Heart left ventricle (tissue), 16 donors: ENCODE measurements around the gene MOXD1. TPM values are rescaled to one million over a fixed set of nuclear protein-coding genes. Genes with fewer than 3 reads are reported as not detected.

Experiments used
- ATAC-seq, 4 donors: fragments of 200-7000 bp; cut with Tn5 transposase; one replicate each; pipeline ENCODE4 v1.9.1; 2020 to 2022; ENCODE audit warnings: moderate library complexity in 4 of 4, mild to moderate bottlenecking in 3 of 4, moderate number of reproducible peaks in 1 of 4
- DNase-seq, 5 donors: peaks; one replicate each; pipeline ENCODE4 v3.0.0-alpha.2; 2020
- H3K27ac ChIP-seq, 12 donors: fragments of 200-600 bp; sonication (generic) in 4 of 12; one replicate each; pipeline versions ENCODE4 v1.5.0 to v1.8.0; 2016 to 2022; ENCODE audit warnings: mild to moderate bottlenecking in 2 of 12
- H3K27me3 ChIP-seq, 9 donors: fragments of 200-600 bp; sonication (generic) in 2 of 9; one replicate each; pipeline versions ENCODE4 v1.5.1 to v1.8.0; 2016 to 2022; ENCODE audit warnings: mild to moderate bottlenecking in 3 of 9
- H3K36me3 ChIP-seq, 9 donors: fragments of 200-600 bp; sonication (generic) in 2 of 9; one replicate each; pipeline versions ENCODE4 v1.5.0 to v1.8.0; 2018 to 2022; ENCODE audit warnings: mild to moderate bottlenecking in 2 of 9
- H3K4me1 ChIP-seq, 12 donors: fragments of 200-600 bp; sonication (generic) in 4 of 12; one replicate each; pipeline versions ENCODE4 v1.5.0 to v1.8.0; 2016 to 2022; ENCODE audit warnings: mild to moderate bottlenecking in 3 of 12
- H3K4me3 ChIP-seq, 12 donors: fragments of 200-600 bp; sonication (generic) in 4 of 12; one replicate each; pipeline versions ENCODE4 v1.5.0 to v1.8.0; 2017 to 2022; ENCODE audit warnings: mild to moderate bottlenecking in 9 of 12, moderate library complexity in 4 of 12
- H3K9me3 ChIP-seq, 12 donors: fragments of 200-600 bp; sonication (generic) in 4 of 12; one replicate each; pipeline versions ENCODE4 v1.5.0 to v1.8.0; 2016 to 2022; ENCODE audit warnings: mild to moderate bottlenecking in 1 of 12
- CTCF ChIP-seq, 12 donors: fragments of 200-600 bp; sonication (generic) in 4 of 12; IDR thresholded peaks; one replicate each; pipeline versions ENCODE4 v1.5.0 to v1.8.0; 2018 to 2022; ENCODE audit warnings: antibody characterized with exemption in 12 of 12, mild to moderate bottlenecking in 5 of 12
- POLR2A ChIP-seq, 2 donors: fragments of 450-650 bp; IDR thresholded peaks; one replicate each; pipeline ENCODE4 v1.6.1; 2017; ENCODE audit warnings: antibody characterized with exemption in 2 of 2, mild to moderate bottlenecking in 2 of 2, moderate library complexity in 2 of 2
- WGBS, 4 donors: extraction: QIAGEN DNeasy Blood & Tissue Kit in 2 of 4; methylation state at CpG; one replicate each; pipeline versions ENCODE4 v1.1.5 to v1.1.7; 2013 to 2018; 5-methylcytosine and 5-hydroxymethylcytosine counted together
- intact Hi-C, 10 donors: fragments of 100-400 bp; cut with DNase I; formaldehyde crosslinking; loops; one replicate each; pipeline versions ENCODE4 v1.11.1 to v1.14.2; 2022
- polyA plus RNA-seq, 2 donors: library from polyadenylated mRNA; stranded (reverse); fragments of 200-250 nt; gene quantifications; one replicate each; pipeline ENCODE4 v1.2.3, GENCODE V29; 2013
- total RNA-seq, 9 donors: library from RNA; depleted of rRNA in 2 of 9; stranded (reverse); fragments of >200 nt in 2 of 9; fragmentation: NEBNext Ultra II Directional in 3 of 9; extraction: Animal tissue kit (Norgen Biotek cat#: 25700) in 3 of 9; gene quantifications; one replicate each; pipeline versions ENCODE4 v1.1.0 to v1.2.4, GENCODE V29; 2016 to 2023
- donor health status: ischemic (EF 13 %, LVEDD 7.1; RV severe dilation, severe dysfunction).
- donor health status: healthy with polysubstance abuse.
- donor health status: DM: no; HTN: yes; CAD: no.
- donor health status: DM: no; HTN: no; CAD: no.
- donor health status: ischemic (EF 25% LVEDD 6.9; RV normal size, moderate dysfunction).
- donor health status: ischemic (EF 25% LVEDD 5.7; RV mildly dilated, moderate dysfunction).
- donor health status: healthy.
- donor health status: DM: yes; HTN: yes; CAD: no.
- donor health status: ischemic (EF 35%, LVEDD 5.7; RV mildly dilated, moderate dysfunction).
- donor health status: nonischemic (EF 11% LVEDD 7.7; RV severe dilation, severe dysfunction).
- donor health status: DM: yes; HTN: yes; CAD: no.
- donor health status: PGD.
- donor health status: ischemic (EF 29% LVEDD 5.4; RV normal size, mild dysfunction).
- donor health status: nonischemic (EF 23%, LVEDD 6.1; RV moderate dilation, normal function).

MOXD1 gene
- total and polyA plus RNA-seq, 11 donors = 0.69 to 10.5 (median 3.0) TPM

DNA sequence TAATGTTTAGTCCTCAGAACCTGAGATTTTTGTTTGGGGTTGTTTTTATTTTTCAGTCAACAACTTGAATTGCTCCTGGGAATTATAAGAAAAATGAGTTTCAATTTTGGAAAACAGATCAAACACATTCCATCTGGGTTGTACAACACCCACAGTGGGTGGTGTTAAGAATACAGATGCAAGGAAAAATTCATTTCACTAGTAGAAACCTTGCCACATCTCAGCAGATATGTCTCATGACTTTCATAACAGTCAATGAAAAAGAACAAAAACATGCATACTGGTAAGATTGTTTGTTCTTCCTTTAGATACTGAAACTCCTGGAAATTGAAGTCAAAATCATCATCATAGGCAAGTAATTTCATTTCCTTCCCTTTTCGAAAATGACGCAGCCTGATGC is 78.9 kb downstream of the MOXD1 start:
- Histone ChIP-seq H3K27me3 (no peaks in the 10 kb centered on the region), H3K27ac (no peak overlapping the region), H3K4me3 (no peak overlapping the region), H3K4me1 (no peaks in the 10 kb centered on the region), H3K36me3 (no peaks in the 10 kb centered on the region), H3K9me3 (peaks cover 0 to 15% (median 2%) of the 10 kb centered on the region in 12 donors)
- DNase-seq (no peak), ATAC-seq (no peak)
- 69 to 77% (median 73%) methylated on average over 2 of the region's 2 CpGs for WGBS, 4 donors
- intact Hi-C loops = no loop called here
- TF ChIP-seq POLR2A (IDR thresholded peaks at IDR 0.05) = no peak
- TF ChIP-seq CTCF (IDR thresholded peaks at IDR 0.05) = no peak

DNA sequence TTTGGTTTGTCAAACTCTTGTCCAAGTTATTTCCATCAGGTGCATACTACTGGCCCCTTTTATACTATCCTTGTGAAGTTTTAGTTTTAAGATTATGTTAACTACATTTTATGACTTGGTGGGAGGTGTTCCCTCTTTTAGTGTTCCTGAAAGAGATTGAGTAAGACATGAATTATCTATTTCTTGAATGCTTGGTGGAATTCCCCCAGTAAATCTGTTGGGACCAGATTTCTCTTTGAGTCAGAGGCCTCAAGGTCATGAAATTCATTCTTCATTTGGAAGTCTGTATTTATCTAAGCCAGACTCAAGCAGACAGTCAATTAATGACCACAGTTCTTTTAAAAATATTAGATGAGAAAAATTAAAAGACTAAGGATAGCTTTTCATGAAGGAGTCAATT is 81.3 kb downstream of the MOXD1 start:
- no peak overlapping the region for H3K4me3 ChIP-seq
- ATAC-seq (no peak), DNase-seq (no peak)
- H3K27ac ChIP-seq = no peak overlapping the region
- H3K36me3 ChIP-seq = no peaks in the 10 kb centered on the region
- H3K4me1 ChIP-seq = no peaks in the 10 kb centered on the region
- intact Hi-C loops = no loop called here
- TF ChIP-seq POLR2A (IDR thresholded peaks at IDR 0.05) = no peak
- no peak for TF ChIP-seq CTCF (IDR thresholded peaks at IDR 0.05)
- no peaks in the 10 kb centered on the region for H3K27me3 ChIP-seq
- peaks cover 0 to 38% (median 17%) of the 10 kb centered on the region in 12 donors for H3K9me3 ChIP-seq

GRCh38 chr6:132316970-132317369 is 84.3 kb downstream of the MOXD1 start:
- no peak for ATAC-seq
- intact Hi-C loops = no loop called here

DNA sequence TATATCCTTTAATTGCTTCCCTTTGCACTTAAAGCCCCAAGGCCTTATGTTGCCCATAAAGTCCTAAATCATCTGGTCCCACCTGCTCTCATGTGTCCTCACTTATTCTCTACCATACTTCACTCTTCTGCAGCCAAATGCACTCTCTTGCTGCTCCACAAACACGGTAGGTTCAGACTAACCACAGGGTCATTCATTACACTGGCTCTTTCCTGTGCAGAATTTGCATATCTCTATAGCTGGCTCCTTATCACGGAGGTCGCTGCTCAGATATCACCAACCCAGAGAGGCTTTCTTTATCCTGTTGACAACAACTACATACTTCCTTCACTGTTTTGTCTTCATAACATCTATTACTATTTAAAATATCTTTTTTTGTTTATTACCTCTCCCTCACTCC is 86.8 kb downstream of the MOXD1 start:
- peaks cover 0 to 49% (median 18%) of the 10 kb centered on the region in 12 donors for H3K9me3 ChIP-seq
- TF ChIP-seq POLR2A (IDR thresholded peaks at IDR 0.05) = no peak
- no peak for TF ChIP-seq CTCF (IDR thresholded peaks at IDR 0.05)
- no peak overlapping the region for H3K4me3 ChIP-seq
- peaks cover 0 to 3% (median 0%) of the 10 kb centered on the region in 12 donors for H3K4me1 ChIP-seq
- WGBS, 4 donors = 22 to 33% (median 29%) methylated on average over 3 of the region's 3 CpGs
- ATAC-seq (no peak), DNase-seq (no peak)
- no peaks in the 10 kb centered on the region for H3K27me3 ChIP-seq
- no peaks in the 10 kb centered on the region for H3K36me3 ChIP-seq
- H3K27ac ChIP-seq = no peak overlapping the region
- intact Hi-C loops = no loop called here

More at GRCh38 chr6:132316970-132317369, 84.3 kb downstream of the MOXD1 start:
- TF ChIP-seq POLR2A (IDR thresholded peaks at IDR 0.05) = no peak
- TF ChIP-seq CTCF (IDR thresholded peaks at IDR 0.05) = no peak
- Histone ChIP-seq H3K27me3 (no peaks in the 10 kb centered on the region), H3K9me3 (peaks cover 0 to 38% (median 17%) of the 10 kb centered on the region in 12 donors), H3K4me1 (peaks cover 0 to 3% (median 0%) of the 10 kb centered on the region in 12 donors), H3K27ac (no peak overlapping the region), H3K4me3 (no peak overlapping the region), H3K36me3 (no peaks in the 10 kb centered on the region)
- 91 to 98% (median 95%) methylated on average over 1 of the region's 1 CpG for WGBS, 4 donors
- DNase-seq = no peak
